Measurements from ENCODE around the gene RAPGEF6.

Gene RAPGEF6

GRCh38 chr5:131441184-131441583 is 193.8 kb downstream of the RAPGEF6 start:
- TF ChIP-seq CSRNP3 (CRISPR knock-in tag; IDR thresholded peaks at IDR 0.05) (no peak), ZC3H10 (CRISPR knock-in tag; IDR thresholded peaks at IDR 0.05) (no peak), ISL1 (CRISPR knock-in tag; IDR thresholded peaks at IDR 0.05) (no peak), SNAI2 (CRISPR knock-in tag; IDR thresholded peaks at IDR 0.05) (no peak), ZFP30 (CRISPR knock-in tag; IDR thresholded peaks at IDR 0.05) (no peak)
- TF ChIP-seq, protein P1, sequence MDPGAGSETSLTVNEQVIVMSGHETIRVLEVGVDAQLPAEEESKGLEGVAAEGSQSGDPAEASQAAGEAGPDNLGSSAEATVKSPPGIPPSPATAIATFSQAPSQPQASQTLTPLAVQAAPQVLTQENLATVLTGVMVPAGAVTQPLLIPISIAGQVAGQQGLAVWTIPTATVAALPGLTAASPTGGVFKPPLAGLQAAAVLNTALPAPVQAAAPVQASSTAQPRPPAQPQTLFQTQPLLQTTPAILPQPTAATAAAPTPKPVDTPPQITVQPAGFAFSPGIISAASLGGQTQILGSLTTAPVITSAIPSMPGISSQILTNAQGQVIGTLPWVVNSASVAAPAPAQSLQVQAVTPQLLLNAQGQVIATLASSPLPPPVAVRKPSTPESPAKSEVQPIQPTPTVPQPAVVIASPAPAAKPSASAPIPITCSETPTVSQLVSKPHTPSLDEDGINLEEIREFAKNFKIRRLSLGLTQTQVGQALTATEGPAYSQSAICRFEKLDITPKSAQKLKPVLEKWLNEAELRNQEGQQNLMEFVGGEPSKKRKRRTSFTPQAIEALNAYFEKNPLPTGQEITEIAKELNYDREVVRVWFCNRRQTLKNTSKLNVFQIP (CRISPR knock-in tag; IDR thresholded peaks at IDR 0.05; ENCODE audit: borderline replicate concordance, low read depth), result no peak
- ATAC-seq, result no peak

DNA sequence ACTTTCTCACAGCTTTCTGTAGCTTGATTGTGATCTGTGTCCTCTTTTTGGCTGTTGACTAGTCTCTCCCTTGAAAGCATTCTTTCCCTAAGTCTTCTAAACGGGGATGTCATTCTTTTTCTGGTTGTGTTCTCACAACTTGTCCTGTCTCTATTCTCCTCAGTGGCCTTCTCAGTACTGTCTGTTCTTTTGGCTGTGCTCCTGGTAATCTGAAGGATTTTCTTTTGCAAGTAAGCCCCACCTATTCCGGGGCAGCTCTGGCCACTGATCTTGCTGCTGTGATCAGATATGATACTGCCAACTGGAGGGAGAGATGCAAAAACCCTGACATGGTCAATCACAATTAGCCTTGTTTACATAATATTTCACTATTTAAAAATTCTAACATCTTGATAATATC is 198.9 kb downstream of the RAPGEF6 start:
- no peak for ATAC-seq
- TF ChIP-seq ARNTL (CRISPR knock-in tag; IDR thresholded peaks at IDR 0.05; ENCODE audit: borderline replicate concordance, low read depth) (no peak), OSR1 (CRISPR knock-in tag; IDR thresholded peaks at IDR 0.05) (no peak), GLIS3 (CRISPR knock-in tag; IDR thresholded peaks at IDR 0.05) (no peak), ISL1 (CRISPR knock-in tag; IDR thresholded peaks at IDR 0.05) (no peak), CREB5 (CRISPR knock-in tag; IDR thresholded peaks at IDR 0.05; ENCODE audit: low read depth) (no peak), ZFP3 (CRISPR knock-in tag; IDR thresholded peaks at IDR 0.05) (no peak), ZC3H10 (CRISPR knock-in tag; IDR thresholded peaks at IDR 0.05) (no peak), ESRRG (CRISPR knock-in tag; IDR thresholded peaks at IDR 0.05) (no peak), PPARA (CRISPR knock-in tag; IDR thresholded peaks at IDR 0.05; ENCODE audit: borderline replicate concordance) (no peak)

- no peak for ATAC-seq
- TF ChIP-seq ISL1 (CRISPR knock-in tag; IDR thresholded peaks at IDR 0.05) (no peak), ZNF8 (CRISPR knock-in tag; IDR thresholded peaks at IDR 0.05) (no peak), ZNF70 (CRISPR knock-in tag; IDR thresholded peaks at IDR 0.05) (no peak), ZFP3 (CRISPR knock-in tag; IDR thresholded peaks at IDR 0.05) (no peak), PATZ1 (CRISPR knock-in tag; IDR thresholded peaks at IDR 0.05; ENCODE audit: borderline replicate concordance) (no peak), SNAI2 (CRISPR knock-in tag; IDR thresholded peaks at IDR 0.05) (no peak), CSDC2 (CRISPR knock-in tag; IDR thresholded peaks at IDR 0.05) (no peak), TCF4 (CRISPR knock-in tag; IDR thresholded peaks at IDR 0.05; ENCODE audit: borderline replicate concordance) (no peak), ZC3H10 (CRISPR knock-in tag; IDR thresholded peaks at IDR 0.05) (no peak), PPARA (CRISPR knock-in tag; IDR thresholded peaks at IDR 0.05; ENCODE audit: borderline replicate concordance) (no peak), ZNF565 (CRISPR knock-in tag; conservative IDR thresholded peaks at IDR 0.05; ENCODE audit: low read depth) (no peak), ESRRG (CRISPR knock-in tag; IDR thresholded peaks at IDR 0.05) (no peak), TOX (CRISPR knock-in tag; IDR thresholded peaks at IDR 0.05; ENCODE audit: borderline replicate concordance) (no peak), GLIS3 (CRISPR knock-in tag; IDR thresholded peaks at IDR 0.05) (no peak), OSR1 (CRISPR knock-in tag; IDR thresholded peaks at IDR 0.05) (no peak)
- TF ChIP-seq, protein P2, sequence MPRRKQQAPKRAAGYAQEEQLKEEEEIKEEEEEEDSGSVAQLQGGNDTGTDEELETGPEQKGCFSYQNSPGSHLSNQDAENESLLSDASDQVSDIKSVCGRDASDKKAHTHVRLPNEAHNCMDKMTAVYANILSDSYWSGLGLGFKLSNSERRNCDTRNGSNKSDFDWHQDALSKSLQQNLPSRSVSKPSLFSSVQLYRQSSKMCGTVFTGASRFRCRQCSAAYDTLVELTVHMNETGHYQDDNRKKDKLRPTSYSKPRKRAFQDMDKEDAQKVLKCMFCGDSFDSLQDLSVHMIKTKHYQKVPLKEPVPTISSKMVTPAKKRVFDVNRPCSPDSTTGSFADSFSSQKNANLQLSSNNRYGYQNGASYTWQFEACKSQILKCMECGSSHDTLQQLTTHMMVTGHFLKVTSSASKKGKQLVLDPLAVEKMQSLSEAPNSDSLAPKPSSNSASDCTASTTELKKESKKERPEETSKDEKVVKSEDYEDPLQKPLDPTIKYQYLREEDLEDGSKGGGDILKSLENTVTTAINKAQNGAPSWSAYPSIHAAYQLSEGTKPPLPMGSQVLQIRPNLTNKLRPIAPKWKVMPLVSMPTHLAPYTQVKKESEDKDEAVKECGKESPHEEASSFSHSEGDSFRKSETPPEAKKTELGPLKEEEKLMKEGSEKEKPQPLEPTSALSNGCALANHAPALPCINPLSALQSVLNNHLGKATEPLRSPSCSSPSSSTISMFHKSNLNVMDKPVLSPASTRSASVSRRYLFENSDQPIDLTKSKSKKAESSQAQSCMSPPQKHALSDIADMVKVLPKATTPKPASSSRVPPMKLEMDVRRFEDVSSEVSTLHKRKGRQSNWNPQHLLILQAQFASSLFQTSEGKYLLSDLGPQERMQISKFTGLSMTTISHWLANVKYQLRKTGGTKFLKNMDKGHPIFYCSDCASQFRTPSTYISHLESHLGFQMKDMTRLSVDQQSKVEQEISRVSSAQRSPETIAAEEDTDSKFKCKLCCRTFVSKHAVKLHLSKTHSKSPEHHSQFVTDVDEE (CRISPR knock-in tag; IDR thresholded peaks at IDR 0.05), result no peak
- TF ChIP-seq, protein P1 (CRISPR knock-in tag; IDR thresholded peaks at IDR 0.05; ENCODE audit: borderline replicate concordance, low read depth), result no peak
Measured at GRCh38 chr5:131433109-131433508, 201.9 kb downstream of the RAPGEF6 start.
